Measurements from ENCODE around the gene RAI2.

GRCh38 chrX:17788439-17788838 is 72.7 kb downstream of the RAI2 start:
- peak; percentile 73 to 79 for TF ChIP-seq CTCF (conservative IDR thresholded peaks at IDR 0.05 in 1 of 2, IDR thresholded peaks at IDR 0.05 in 1 of 2; ENCODE audit: low read depth in 1 of 2, low read length in 2 of 2)
- TF ChIP-seq EZH2 (IDR thresholded peaks at IDR 0.05; ENCODE audit: low read length, missing control alignments) = no peak

Measured in fibroblast of lung (primary cell).